ENCODE data around the gene FZD10.

FZD10 gene

DNA sequence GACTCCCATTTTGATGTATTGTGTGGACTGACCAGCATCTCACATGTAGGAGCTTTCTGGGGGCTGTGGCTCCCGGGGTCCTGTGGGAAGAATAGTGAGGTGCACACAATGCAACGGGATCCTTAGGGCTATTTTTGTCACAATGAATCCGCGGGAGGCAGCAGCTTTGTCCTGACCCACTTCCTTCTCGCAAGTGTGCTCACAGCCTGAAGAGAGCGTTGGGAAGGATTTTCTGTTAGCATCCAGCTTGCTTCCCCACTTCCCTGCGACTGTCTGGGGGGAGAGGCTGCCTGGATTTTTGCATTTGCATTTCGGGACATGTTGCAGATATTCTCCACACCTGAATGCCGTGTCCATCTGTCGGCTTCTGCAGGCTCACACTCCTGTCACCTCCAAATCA, 31.9 kb downstream of the FZD10 start:
- TF ChIP-seq RAD21 (IDR thresholded peaks at IDR 0.05; ENCODE audit: low read depth) (no peak), TCF12 (IDR thresholded peaks at IDR 0.05; ENCODE audit: low read depth) (no peak), FOXM1 (IDR thresholded peaks at IDR 0.05; ENCODE audit: borderline replicate concordance, low read depth) (no peak), TEAD4 (IDR thresholded peaks at IDR 0.05) (no peak), EGR1 (IDR thresholded peaks at IDR 0.05) (no peak), EP300 (IDR thresholded peaks at IDR 0.05; ENCODE audit: borderline replicate concordance) (no peak), ZBTB7A (IDR thresholded peaks at IDR 0.05; ENCODE audit: low read depth) (no peak), NFIC (IDR thresholded peaks at IDR 0.05) (no peak), CEBPB (IDR thresholded peaks at IDR 0.05) (no peak)
- TF ChIP-seq, protein P1, sequence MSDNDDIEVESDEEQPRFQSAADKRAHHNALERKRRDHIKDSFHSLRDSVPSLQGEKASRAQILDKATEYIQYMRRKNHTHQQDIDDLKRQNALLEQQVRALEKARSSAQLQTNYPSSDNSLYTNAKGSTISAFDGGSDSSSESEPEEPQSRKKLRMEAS (IDR thresholded peaks at IDR 0.05): no peak
- TF ChIP-seq, protein P2, sequence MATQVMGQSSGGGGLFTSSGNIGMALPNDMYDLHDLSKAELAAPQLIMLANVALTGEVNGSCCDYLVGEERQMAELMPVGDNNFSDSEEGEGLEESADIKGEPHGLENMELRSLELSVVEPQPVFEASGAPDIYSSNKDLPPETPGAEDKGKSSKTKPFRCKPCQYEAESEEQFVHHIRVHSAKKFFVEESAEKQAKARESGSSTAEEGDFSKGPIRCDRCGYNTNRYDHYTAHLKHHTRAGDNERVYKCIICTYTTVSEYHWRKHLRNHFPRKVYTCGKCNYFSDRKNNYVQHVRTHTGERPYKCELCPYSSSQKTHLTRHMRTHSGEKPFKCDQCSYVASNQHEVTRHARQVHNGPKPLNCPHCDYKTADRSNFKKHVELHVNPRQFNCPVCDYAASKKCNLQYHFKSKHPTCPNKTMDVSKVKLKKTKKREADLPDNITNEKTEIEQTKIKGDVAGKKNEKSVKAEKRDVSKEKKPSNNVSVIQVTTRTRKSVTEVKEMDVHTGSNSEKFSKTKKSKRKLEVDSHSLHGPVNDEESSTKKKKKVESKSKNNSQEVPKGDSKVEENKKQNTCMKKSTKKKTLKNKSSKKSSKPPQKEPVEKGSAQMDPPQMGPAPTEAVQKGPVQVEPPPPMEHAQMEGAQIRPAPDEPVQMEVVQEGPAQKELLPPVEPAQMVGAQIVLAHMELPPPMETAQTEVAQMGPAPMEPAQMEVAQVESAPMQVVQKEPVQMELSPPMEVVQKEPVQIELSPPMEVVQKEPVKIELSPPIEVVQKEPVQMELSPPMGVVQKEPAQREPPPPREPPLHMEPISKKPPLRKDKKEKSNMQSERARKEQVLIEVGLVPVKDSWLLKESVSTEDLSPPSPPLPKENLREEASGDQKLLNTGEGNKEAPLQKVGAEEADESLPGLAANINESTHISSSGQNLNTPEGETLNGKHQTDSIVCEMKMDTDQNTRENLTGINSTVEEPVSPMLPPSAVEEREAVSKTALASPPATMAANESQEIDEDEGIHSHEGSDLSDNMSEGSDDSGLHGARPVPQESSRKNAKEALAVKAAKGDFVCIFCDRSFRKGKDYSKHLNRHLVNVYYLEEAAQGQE (IDR thresholded peaks at IDR 0.05; ENCODE audit: low read depth): no peak

DNA sequence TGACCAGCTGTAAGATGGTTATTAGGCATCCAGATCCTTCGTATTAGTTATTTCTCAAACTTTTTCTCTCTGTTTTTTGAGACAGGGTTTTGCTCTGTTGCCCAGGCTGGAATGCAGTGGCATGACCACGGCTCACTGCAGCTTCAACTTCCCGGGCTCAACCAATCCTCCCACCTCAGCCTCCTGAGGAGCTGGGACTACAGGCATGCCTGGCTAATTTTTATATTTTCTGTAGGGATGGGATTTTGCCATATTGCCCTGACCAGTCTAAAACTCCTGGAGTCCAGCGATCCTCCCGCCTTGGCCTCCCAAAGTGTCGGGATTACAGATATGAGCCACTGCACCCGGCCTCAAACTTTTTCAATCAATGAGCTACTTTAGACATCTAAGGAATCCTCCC, 33.1 kb downstream of the FZD10 start:
- TF ChIP-seq ZBTB7A (IDR thresholded peaks at IDR 0.05; ENCODE audit: low read depth) (no peak), TAF1 (IDR thresholded peaks at IDR 0.05; ENCODE audit: low read depth) (no peak), TEAD4 (IDR thresholded peaks at IDR 0.05) (no peak), TCF12 (IDR thresholded peaks at IDR 0.05; ENCODE audit: low read depth) (no peak), FOXM1 (IDR thresholded peaks at IDR 0.05; ENCODE audit: borderline replicate concordance, low read depth) (no peak), CEBPB (IDR thresholded peaks at IDR 0.05) (no peak), EGR1 (IDR thresholded peaks at IDR 0.05) (no peak), YY1 (IDR thresholded peaks at IDR 0.05; ENCODE audit: low read depth) (no peak)
- TF ChIP-seq, protein P1 (IDR thresholded peaks at IDR 0.05): no peak
- TF ChIP-seq, protein P2 (IDR thresholded peaks at IDR 0.05; ENCODE audit: low read depth): no peak
- TF ChIP-seq, protein P3, sequence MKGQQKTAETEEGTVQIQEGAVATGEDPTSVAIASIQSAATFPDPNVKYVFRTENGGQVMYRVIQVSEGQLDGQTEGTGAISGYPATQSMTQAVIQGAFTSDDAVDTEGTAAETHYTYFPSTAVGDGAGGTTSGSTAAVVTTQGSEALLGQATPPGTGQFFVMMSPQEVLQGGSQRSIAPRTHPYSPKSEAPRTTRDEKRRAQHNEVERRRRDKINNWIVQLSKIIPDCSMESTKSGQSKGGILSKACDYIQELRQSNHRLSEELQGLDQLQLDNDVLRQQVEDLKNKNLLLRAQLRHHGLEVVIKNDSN (IDR thresholded peaks at IDR 0.05): no peak

DNA sequence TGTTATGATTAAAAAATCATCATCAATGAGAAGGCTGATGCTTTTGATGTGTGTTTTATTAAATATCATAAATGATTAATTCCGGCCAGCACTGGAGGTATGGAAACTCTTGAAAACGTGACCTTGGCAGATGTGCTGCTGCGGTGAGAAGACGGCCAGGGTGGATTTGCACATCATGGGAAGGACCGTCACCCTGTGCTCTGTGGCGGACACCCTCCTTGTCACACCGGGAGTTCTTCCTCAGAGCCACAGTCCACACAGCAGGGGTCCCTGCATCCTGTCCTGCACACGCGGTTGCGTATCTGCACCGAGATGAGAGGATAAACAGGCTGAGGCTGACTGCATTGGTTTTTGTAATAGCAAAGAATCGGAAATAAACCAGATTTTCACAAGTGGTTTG, 33.5 kb downstream of the FZD10 start:
- TF ChIP-seq NFIC (IDR thresholded peaks at IDR 0.05) (no peak), RAD21 (IDR thresholded peaks at IDR 0.05; ENCODE audit: low read depth) (no peak), FOXM1 (IDR thresholded peaks at IDR 0.05; ENCODE audit: borderline replicate concordance, low read depth) (no peak), ZBTB7A (IDR thresholded peaks at IDR 0.05; ENCODE audit: low read depth) (no peak), CREB1 (IDR thresholded peaks at IDR 0.05; ENCODE audit: low read depth) (no peak), TCF12 (IDR thresholded peaks at IDR 0.05; ENCODE audit: low read depth) (no peak), YY1 (IDR thresholded peaks at IDR 0.05; ENCODE audit: low read depth) (no peak), EP300 (IDR thresholded peaks at IDR 0.05; ENCODE audit: borderline replicate concordance) (no peak), EGR1 (IDR thresholded peaks at IDR 0.05) (no peak), CEBPB (IDR thresholded peaks at IDR 0.05) (no peak), TEAD4 (IDR thresholded peaks at IDR 0.05) (no peak), TAF1 (IDR thresholded peaks at IDR 0.05; ENCODE audit: low read depth) (no peak)
- TF ChIP-seq, protein P2 (IDR thresholded peaks at IDR 0.05; ENCODE audit: low read depth): no peak
- TF ChIP-seq, protein P3 (IDR thresholded peaks at IDR 0.05): no peak
- TF ChIP-seq, protein P1 (IDR thresholded peaks at IDR 0.05): no peak

DNA sequence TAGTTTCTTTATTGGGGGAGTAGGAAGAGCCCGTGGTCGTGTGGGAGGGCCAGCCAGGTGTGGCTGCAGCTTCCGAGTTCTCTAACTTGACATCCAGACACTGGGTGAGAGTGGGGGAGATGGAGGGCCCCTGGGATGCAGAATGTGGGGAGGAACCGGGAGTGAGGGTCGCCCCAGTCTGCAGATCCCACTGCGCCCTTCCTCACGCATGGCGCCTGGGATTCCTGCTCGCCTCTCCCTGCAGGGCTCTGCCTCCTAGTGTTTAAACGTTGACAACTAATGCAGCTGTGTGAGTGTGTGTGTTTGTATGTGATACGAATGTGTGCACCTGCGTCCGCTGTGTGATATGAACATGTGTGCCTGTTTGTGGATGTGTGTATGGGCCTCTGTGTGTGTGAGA, 34.6 kb downstream of the FZD10 start:
- TF ChIP-seq TAF1 (IDR thresholded peaks at IDR 0.05; ENCODE audit: low read depth) (no peak), TCF12 (IDR thresholded peaks at IDR 0.05; ENCODE audit: low read depth) (no peak), CEBPB (IDR thresholded peaks at IDR 0.05) (no peak), EGR1 (IDR thresholded peaks at IDR 0.05) (no peak), RAD21 (IDR thresholded peaks at IDR 0.05; ENCODE audit: low read depth) (no peak), YY1 (IDR thresholded peaks at IDR 0.05; ENCODE audit: low read depth) (no peak), FOXM1 (IDR thresholded peaks at IDR 0.05; ENCODE audit: borderline replicate concordance, low read depth) (no peak), CREB1 (IDR thresholded peaks at IDR 0.05; ENCODE audit: low read depth) (no peak), ZBTB7A (IDR thresholded peaks at IDR 0.05; ENCODE audit: low read depth) (no peak), EP300 (IDR thresholded peaks at IDR 0.05; ENCODE audit: borderline replicate concordance) (no peak), TEAD4 (IDR thresholded peaks at IDR 0.05) (no peak), NFIC (IDR thresholded peaks at IDR 0.05) (no peak)
- TF ChIP-seq, protein P2 (IDR thresholded peaks at IDR 0.05; ENCODE audit: low read depth): no peak
- TF ChIP-seq, protein P3 (IDR thresholded peaks at IDR 0.05): no peak
- TF ChIP-seq, protein P1 (IDR thresholded peaks at IDR 0.05): no peak
